Panc1 (cell line): ENCODE data around the gene SDK1. TPM values are rescaled to one million over a fixed set of nuclear protein-coding genes. Genes with fewer than 3 reads are reported as not detected.
A peak's percentile ranks its signal among the peaks of the same experiment; 100 is the strongest.

ENCODE experiments used
- ATAC-seq: fragments of 200-7000 bp; cut with Tn5 transposase; 2 replicates; pipeline ENCODE4 v1.9.1; 2020; ENCODE audit warnings: mild to moderate bottlenecking, moderate library complexity
- BruUV-seq: library from RNA; stranded (reverse); fragments of 400-500 nt; replicated peaks from 2 replicates; lab custom pipeline; 2021; lab: Mats Ljungman, UMichigan
- CTCF ChIA-PET: fragments of 300-600 bp; sonication (Branson Sonifier 250); formaldehyde crosslinking; loops from one replicate; lab custom pipeline; 2022; ENCODE audit warnings: antibody characterized with exemption; lab: Charles Lee
- POLR2A ChIA-PET: fragments of 300-600 bp; sonication (Branson Sonifier 250); formaldehyde crosslinking; loops from one replicate; lab custom pipeline; 2022; ENCODE audit warnings: antibody characterized with exemption; lab: Charles Lee
- DNase-seq: peaks from one replicate; pipeline ENCODE4 v3.0.0-alpha.2; 2010; ENCODE audit warnings: low read depth, low spot score
- H3K27ac ChIP-seq: 2 replicates; pipeline ENCODE4 v1.5.1; 2011; ENCODE audit warnings: mild to moderate bottlenecking, low read length, inconsistent platforms
- H3K27me3 ChIP-seq: fragments of 200-500 bp; sonication (Bioruptor generic); 2 replicates; pipeline ENCODE4 v1.6.0; 2014; ENCODE audit warnings: low read length, inconsistent platforms; ENCODE audit not compliant: control insufficient read depth, insufficient read depth
- H3K36me3 ChIP-seq: fragments of 200-500 bp; sonication (Bioruptor generic); 2 replicates; pipeline ENCODE4 v1.5.1; 2014; ENCODE audit warnings: inconsistent platforms, mild to moderate bottlenecking, low read length, moderate library complexity; ENCODE audit not compliant: control insufficient read depth, insufficient read depth
- H3K4me1 ChIP-seq: 2 replicates; pipeline ENCODE4 v1.5.1; 2011; ENCODE audit warnings: inconsistent platforms, mild to moderate bottlenecking, low read length, moderate library complexity; ENCODE audit not compliant: control insufficient read depth, insufficient read depth
- H3K4me3 ChIP-seq, 2 experiments: 2 replicates each; pipeline ENCODE4 v1.5.1; 2011 to 2012; ENCODE audit warnings: low read depth in 2 of 2, low read length in 2 of 2, mild to moderate bottlenecking in 2 of 2, inconsistent platforms in 1 of 2, moderate library complexity in 1 of 2
- H3K9me3 ChIP-seq: fragments of 200-500 bp; sonication (Bioruptor generic); 2 replicates; pipeline ENCODE4 v1.5.1; 2014; ENCODE audit warnings: low read depth, mild to moderate bottlenecking, inconsistent platforms, low read length, moderate library complexity; ENCODE audit not compliant: control insufficient read depth, insufficient read depth
- POLR2AphosphoS5 ChIP-seq: IDR thresholded peaks from 2 replicates; pipeline ENCODE4 v1.6.1; 2012; ENCODE audit warnings: mild to moderate bottlenecking, low read depth, low read length, moderate library complexity
- SIN3A ChIP-seq: IDR thresholded peaks from 2 replicates; pipeline ENCODE4 v1.6.1; 2012; ENCODE audit warnings: low read depth, mild to moderate bottlenecking, low read length, moderate library complexity, borderline replicate concordance; ENCODE audit not compliant: insufficient read depth
- TCF7L2 ChIP-seq: IDR thresholded peaks from 2 replicates; pipeline ENCODE4 v1.6.1; 2011; ENCODE audit warnings: mild to moderate bottlenecking, low read depth, low read length, inconsistent platforms
- in situ Hi-C: cut with HindIII; loops from 2 replicates; pipeline ENCODE4 v1.10.0; 2016; ENCODE audit warnings: low sequenced_read_pairs, low pct_unique_long_range_greater_than_20kb
- intact Hi-C: fragments of 100-400 bp; cut with micrococcal nuclease; formaldehyde crosslinking; loops from one replicate; pipeline ENCODE4 v1.10.0; 2022; ENCODE audit not compliant: unreplicated experiment
- total RNA-seq: library from RNA; stranded (reverse); gene quantifications from one replicate; pipeline ENCODE4 v1.2.1, GENCODE V29; 2021; ENCODE audit not compliant: unreplicated experiment
- TF ChIP-seq, protein P1 (sequence below), 2 experiments: IDR thresholded peaks; 2 replicates each; pipeline ENCODE4 v1.6.1; 2011 to 2012; ENCODE audit warnings: low read depth in 2 of 2, control low read depth in 1 of 2, low read length in 1 of 2, mild to moderate bottlenecking in 1 of 2, moderate library complexity in 1 of 2; ENCODE audit not compliant: insufficient read depth in 1 of 2
- TF ChIP-seq, protein P2 (sequence below): fragments of 450-650 bp; IDR thresholded peaks from 2 replicates; pipeline ENCODE4 v1.5.1; 2017; ENCODE audit warnings: mild to moderate bottlenecking

Gene SDK1
- total RNA-seq, 1 experiment from 2014 or later = 47.4 TPM

DNA sequence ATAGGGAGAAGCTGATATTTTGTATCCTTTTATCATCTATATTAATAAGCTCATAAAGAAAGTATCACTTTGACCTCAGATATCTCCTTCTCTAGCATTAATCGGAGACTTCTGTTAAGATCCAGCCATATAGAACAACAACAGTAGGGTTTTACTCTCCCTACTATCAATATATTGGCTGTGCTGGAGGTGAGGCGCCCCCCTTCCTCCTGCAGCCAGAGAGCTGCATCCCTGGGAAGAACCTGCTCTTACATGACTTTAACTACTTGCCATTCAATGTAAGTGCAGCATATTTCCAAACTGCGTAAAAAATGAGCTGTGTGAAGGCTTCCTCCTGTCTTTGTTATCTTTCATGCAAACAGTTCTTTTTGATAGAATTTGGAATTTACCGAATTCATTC, 247.8 kb downstream of the SDK1 start:
- peaks cover 8% of the 10 kb centered on the region for H3K4me1 ChIP-seq
- H3K36me3 ChIP-seq = no peaks in the 10 kb centered on the region
- in situ Hi-C loops (no loop called here), intact Hi-C loops (no loop called here)
- H3K9me3 ChIP-seq = peaks cover 11% of the 10 kb centered on the region; the same call in 1 of the 2 replicates
- no peak for DNase-seq
- ChIA-PET CTCF (interaction anchor here (1.0 kb wide), 1 partner anchor 44 kb away, joined by 3 read pairs; no protein-coding TSS in a partner anchor), POLR2A (no interaction called here)
- BruUV-seq = no TSS peak
- H3K27me3 ChIP-seq = no peaks in the 10 kb centered on the region
- no peak overlapping the region; the same call in 1 of the 2 replicates for H3K27ac ChIP-seq
- TF ChIP-seq, protein P1, sequence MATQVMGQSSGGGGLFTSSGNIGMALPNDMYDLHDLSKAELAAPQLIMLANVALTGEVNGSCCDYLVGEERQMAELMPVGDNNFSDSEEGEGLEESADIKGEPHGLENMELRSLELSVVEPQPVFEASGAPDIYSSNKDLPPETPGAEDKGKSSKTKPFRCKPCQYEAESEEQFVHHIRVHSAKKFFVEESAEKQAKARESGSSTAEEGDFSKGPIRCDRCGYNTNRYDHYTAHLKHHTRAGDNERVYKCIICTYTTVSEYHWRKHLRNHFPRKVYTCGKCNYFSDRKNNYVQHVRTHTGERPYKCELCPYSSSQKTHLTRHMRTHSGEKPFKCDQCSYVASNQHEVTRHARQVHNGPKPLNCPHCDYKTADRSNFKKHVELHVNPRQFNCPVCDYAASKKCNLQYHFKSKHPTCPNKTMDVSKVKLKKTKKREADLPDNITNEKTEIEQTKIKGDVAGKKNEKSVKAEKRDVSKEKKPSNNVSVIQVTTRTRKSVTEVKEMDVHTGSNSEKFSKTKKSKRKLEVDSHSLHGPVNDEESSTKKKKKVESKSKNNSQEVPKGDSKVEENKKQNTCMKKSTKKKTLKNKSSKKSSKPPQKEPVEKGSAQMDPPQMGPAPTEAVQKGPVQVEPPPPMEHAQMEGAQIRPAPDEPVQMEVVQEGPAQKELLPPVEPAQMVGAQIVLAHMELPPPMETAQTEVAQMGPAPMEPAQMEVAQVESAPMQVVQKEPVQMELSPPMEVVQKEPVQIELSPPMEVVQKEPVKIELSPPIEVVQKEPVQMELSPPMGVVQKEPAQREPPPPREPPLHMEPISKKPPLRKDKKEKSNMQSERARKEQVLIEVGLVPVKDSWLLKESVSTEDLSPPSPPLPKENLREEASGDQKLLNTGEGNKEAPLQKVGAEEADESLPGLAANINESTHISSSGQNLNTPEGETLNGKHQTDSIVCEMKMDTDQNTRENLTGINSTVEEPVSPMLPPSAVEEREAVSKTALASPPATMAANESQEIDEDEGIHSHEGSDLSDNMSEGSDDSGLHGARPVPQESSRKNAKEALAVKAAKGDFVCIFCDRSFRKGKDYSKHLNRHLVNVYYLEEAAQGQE (IDR thresholded peaks at IDR 0.05; ENCODE audit: insufficient read depth in 1 of 2, low read depth in 2 of 2, low read length in 1 of 2) = no peak
- TF ChIP-seq, protein P2, sequence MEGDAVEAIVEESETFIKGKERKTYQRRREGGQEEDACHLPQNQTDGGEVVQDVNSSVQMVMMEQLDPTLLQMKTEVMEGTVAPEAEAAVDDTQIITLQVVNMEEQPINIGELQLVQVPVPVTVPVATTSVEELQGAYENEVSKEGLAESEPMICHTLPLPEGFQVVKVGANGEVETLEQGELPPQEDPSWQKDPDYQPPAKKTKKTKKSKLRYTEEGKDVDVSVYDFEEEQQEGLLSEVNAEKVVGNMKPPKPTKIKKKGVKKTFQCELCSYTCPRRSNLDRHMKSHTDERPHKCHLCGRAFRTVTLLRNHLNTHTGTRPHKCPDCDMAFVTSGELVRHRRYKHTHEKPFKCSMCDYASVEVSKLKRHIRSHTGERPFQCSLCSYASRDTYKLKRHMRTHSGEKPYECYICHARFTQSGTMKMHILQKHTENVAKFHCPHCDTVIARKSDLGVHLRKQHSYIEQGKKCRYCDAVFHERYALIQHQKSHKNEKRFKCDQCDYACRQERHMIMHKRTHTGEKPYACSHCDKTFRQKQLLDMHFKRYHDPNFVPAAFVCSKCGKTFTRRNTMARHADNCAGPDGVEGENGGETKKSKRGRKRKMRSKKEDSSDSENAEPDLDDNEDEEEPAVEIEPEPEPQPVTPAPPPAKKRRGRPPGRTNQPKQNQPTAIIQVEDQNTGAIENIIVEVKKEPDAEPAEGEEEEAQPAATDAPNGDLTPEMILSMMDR = 0 out of 2 replicates have a peak, but pooled peaks have one; percentile 12
- no peak for ATAC-seq
- no peak overlapping the region for H3K4me3 ChIP-seq

DNA sequence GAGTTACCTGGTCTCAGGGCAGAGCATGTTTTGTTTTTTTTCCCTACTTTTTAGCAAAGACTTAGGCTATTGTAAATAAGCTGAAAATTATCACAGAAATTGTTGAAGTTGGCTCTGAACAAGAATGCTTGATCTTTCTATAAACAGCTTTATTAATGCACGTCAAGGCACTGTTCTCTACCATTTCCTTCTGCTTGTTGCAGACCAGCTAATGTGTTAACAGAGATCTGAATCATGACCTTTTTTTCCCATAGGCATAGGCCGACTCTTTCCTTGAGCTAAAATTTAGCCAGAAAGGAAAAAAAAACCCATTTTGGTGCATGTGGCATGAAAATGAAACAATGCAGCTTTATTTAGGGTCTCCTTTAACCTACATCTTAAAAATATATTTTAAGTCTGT, 248.5 kb downstream of the SDK1 start:
- Histone ChIP-seq H3K36me3 (no peaks in the 10 kb centered on the region), H3K4me3 (no peak overlapping the region), H3K9me3 (peaks cover 19% of the 10 kb centered on the region; the same call in 1 of the 2 replicates), H3K27ac (0 out of 2 replicates have a peak overlapping the region, but pooled peaks have one; percentile 12), H3K4me1 (peaks cover 8% of the 10 kb centered on the region), H3K27me3 (no peaks in the 10 kb centered on the region)
- DNase-seq (no peak), ATAC-seq (no peak)
- POLR2A ChIA-PET = no interaction called here
- intact Hi-C loops = no loop called here
- no TSS peak for BruUV-seq
- TF ChIP-seq, protein P2 = no peak
- no peak for TF ChIP-seq SIN3A
- no peak for TF ChIP-seq TCF7L2
- no peak for TF ChIP-seq POLR2AphosphoS5
- TF ChIP-seq, protein P1 (IDR thresholded peaks at IDR 0.05; ENCODE audit: insufficient read depth in 1 of 2, low read depth in 2 of 2, low read length in 1 of 2) = no peak
- in situ Hi-C loops = no loop called here
- CTCF ChIA-PET = no interaction called here
